GM23338 (cell line): Measurements from ENCODE around the gene COL4A1.

Source experiments
- CTCF ChIP-seq, 2 experiments: fragments of 200-600 bp in 1 of 2; sonication (generic) in 1 of 2; conservative IDR thresholded peaks; 2 replicates each; pipeline versions ENCODE4 v1.5.1 to v1.6.1; 2016 to 2017; ENCODE audit warnings: antibody characterized with exemption in 2 of 2, low read depth in 2 of 2, mild to moderate bottlenecking in 2 of 2, moderate library complexity in 1 of 2
- EZH2 ChIP-seq: fragments of 200-600 bp; sonication (generic); IDR thresholded peaks from one replicate; pipeline ENCODE4 v1.8.0; 2017; ENCODE audit warnings: antibody characterized with exemption, mild to moderate bottlenecking, low read depth; ENCODE audit not compliant: unreplicated experiment
- POLR2AphosphoS5 ChIP-seq: IDR thresholded peaks from 2 replicates; pipeline ENCODE4 v1.6.1; 2016; ENCODE audit warnings: antibody characterized with exemption, low read depth
- REST ChIP-seq: IDR thresholded peaks from one replicate; pipeline ENCODE4 v1.6.1; 2018; ENCODE audit warnings: antibody characterized with exemption; ENCODE audit not compliant: unreplicated experiment

- TF ChIP-seq REST, result no peak
- no peak for TF ChIP-seq CTCF (conservative IDR thresholded peaks at IDR 0.05; ENCODE audit: low read depth in 2 of 2)
- no peak for TF ChIP-seq POLR2AphosphoS5
- TF ChIP-seq EZH2, result no peak
These were observed 44.9 kb upstream of the COL4A1 start for GRCh38 chr13:110351636-110352420.
